MM.1S (cell line): ENCODE results near the gene RBM11.

Source experiments
- EZH2 ChIP-seq: fragments of 300-600 bp; sonication (generic); optimal IDR thresholded peaks from 2 replicates; pipeline ENCODE3; 2017; ENCODE audit warnings: low read depth, mild to moderate bottlenecking, antibody characterized with exemption, low read length, mixed read lengths
- EZH2phosphoT487 ChIP-seq: fragments of 300-600 bp; sonication (generic); IDR thresholded peaks from 2 replicates; pipeline ENCODE4 v1.6.1; 2018; ENCODE audit warnings: antibody characterized with exemption, low read length
- TF ChIP-seq, protein P1 (sequence below): fragments of 300-600 bp; sonication (generic); IDR thresholded peaks from 2 replicates; pipeline ENCODE4 v1.5.1; 2016; ENCODE audit warnings: antibody characterized with exemption, low read length, mixed read lengths

- TF ChIP-seq, protein P1, sequence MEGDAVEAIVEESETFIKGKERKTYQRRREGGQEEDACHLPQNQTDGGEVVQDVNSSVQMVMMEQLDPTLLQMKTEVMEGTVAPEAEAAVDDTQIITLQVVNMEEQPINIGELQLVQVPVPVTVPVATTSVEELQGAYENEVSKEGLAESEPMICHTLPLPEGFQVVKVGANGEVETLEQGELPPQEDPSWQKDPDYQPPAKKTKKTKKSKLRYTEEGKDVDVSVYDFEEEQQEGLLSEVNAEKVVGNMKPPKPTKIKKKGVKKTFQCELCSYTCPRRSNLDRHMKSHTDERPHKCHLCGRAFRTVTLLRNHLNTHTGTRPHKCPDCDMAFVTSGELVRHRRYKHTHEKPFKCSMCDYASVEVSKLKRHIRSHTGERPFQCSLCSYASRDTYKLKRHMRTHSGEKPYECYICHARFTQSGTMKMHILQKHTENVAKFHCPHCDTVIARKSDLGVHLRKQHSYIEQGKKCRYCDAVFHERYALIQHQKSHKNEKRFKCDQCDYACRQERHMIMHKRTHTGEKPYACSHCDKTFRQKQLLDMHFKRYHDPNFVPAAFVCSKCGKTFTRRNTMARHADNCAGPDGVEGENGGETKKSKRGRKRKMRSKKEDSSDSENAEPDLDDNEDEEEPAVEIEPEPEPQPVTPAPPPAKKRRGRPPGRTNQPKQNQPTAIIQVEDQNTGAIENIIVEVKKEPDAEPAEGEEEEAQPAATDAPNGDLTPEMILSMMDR: no peak
- TF ChIP-seq EZH2: no peak
- no peak for TF ChIP-seq EZH2phosphoT487
These were observed 46.1 kb downstream of the RBM11 start for GRCh38 chr21:14262039-14262438.
